Right renal cortex interstitium (tissue), 3 donors: Measurements from ENCODE around the gene FOXRED1. TPM values are rescaled to one million over a fixed set of nuclear protein-coding genes. Genes with fewer than 3 reads are reported as not detected.

Experiments
- DNase-seq, 3 donors: peaks; one replicate each; pipeline ENCODE4 v3.0.0-alpha.2; 2013; ENCODE audit warnings: low read depth in 3 of 3, low spot score in 2 of 3
- polyA plus RNA-seq, 3 donors: library from polyadenylated mRNA; unstranded; fragments of 120-200 nt; gene quantifications; one replicate each; pipeline ENCODE4 v1.2.1, GENCODE V29; 2013; ENCODE audit not compliant: insufficient read length in 3 of 3

The FOXRED1 gene
- polyA plus RNA-seq, 3 donors, result 30.1 to 33.6 (median 31.9) TPM

DNA sequence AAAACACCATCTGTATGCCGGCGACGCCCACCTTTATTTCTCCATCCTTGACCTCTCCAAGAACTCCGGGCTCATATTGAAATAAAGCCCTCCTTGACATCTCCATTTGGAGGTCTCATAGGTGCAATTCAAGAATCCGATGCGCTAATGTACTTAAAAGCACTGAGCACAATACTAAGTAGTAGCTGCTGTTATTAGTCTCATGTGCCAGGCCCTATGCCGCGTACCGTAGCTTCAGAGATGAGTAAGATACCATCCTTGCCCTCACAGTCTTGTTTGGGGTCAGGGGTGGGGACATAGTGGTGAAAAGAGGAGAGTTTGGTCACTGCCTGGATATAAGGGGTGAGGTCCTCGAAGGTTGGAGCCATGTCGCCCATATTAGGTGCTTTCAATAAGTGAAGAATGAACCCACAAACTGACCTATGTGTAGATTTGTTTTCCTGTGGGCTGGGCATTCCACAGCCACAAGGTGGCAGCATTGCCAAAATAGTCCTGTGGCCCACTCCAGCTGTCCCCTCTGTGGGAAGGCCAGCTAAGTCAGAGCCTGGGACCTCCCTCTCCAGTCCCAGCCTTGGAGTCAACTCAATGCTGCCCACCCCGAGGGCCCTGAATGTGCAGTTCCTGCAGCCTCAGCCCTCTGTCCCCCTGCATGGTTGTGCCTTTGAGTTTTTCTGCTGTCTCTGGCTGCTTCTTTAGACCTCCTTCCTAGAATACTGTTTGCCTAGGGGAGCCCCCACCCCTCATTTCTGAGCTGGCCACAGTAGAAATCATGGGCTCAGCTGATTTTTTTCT, 41.4 kb downstream of the FOXRED1 start:
- DNase-seq, result peak in 2 of 3 donors; percentile 38 to 64

DNA sequence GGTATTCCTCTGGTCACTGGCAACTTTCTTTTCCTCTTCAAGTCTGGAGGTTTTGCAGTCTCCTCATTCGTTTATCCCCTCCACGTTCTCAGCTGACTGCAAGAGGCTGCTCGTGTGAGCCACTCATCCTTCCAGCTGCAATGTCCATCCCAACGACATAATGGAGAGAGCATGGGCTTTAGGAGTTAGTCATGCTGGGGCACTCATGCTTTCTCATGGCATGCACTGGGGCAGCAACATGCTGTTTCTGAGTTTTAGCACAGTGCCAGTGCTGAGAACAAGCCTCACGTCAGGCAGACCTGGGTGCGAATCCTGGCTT, 42.0 kb downstream of the FOXRED1 start:
- DNase-seq, result no peak

DNA sequence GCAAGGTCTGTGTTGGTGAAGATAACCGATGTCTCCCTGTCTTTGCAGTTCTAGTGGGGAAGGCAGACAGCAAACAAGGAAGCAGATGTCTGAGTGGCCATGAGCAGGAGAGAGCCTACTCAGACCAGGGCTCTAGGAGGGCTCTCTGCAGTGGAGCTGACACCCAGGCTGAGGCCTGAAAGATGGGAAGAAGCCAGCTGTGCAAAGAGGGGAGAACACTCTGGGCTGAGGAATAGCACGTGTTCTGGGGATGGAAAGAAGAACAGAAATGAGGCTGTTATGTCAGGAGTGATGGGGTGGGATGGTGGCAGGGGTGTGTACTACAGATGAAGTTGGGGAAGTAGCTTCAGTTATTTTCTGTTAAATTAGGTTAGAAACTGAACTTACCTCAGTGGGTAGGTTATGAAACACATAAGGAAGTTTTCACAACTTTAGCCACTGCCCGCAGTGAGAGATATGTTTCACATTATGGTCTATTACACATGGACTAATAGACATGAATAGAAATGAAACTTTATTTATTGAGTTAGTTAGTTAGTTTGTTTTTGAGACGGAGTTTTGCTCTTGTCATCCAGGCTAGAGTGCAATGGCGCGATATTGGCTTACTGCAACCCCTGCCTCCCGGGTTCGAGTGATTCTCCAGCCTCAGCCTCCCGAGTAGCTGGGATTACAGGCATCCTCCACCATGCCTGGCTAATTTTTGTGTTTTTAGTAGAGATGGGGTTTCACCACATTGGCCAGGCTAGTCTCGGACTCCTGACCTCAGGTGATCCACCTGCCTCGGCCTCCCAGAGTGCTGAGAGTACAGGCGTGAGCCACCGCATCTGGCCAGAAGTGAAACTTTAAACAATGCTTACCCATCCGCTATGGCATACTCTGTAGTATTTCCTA, 42.7 kb downstream of the FOXRED1 start:
- no peak for DNase-seq

DNA sequence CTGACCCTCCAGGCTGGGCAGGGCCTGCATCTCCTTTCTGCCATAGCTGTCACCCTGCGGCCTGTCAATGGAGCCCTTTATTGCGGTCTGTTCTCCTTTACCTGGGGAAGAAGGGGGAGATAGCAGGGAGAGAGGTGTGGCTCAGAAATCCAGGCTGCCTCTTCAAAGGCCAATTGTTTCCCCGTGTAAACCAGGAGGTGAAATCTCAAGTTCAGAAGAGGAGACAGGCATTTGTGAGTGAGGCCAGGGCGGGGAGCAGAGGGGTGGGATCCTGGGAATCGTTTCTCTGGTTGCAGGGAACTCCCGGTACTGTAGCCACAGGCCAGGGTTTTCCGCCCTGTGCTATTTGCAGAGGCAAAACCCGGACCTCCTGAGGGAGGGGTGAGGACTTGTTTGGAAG, 44.0 kb downstream of the FOXRED1 start:
- DNase-seq, result no peak

DNA sequence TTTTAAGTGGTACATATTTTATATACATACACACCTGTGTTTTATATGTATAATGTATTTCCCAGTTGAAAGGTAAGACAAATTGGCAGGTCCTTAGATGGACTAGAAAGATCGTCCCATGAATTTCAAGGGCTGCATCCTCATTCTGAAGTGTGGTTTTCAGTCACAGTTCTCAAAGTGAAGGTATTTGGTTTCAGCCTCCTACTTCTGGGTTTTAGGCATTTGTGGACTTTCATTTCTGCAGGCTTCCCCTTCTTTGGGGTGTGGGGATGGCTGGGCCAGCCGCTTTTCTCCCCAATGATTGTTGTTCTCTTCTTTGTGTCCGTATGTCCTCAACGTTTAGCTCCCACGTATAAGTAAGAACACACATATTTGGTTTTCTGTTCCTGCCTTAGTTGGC, 44.9 kb downstream of the FOXRED1 start:
- no peak for DNase-seq

DNA sequence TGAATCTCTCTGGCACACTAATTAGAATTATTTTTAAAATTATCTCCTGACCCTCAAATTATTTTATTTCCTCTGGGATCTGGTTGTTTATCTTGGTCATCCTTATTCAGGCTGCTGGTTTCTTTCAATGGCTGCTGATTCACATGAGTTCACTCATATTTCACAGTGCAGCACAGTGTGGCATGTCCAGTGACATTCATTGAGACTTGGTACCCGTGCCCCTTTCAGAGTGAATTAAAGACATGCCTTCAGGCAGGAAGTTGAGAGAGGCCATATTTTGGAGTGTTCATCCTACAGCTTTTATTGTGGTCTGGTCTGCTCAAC, 48.4 kb downstream of the FOXRED1 start:
- DNase-seq, result no peak

DNA sequence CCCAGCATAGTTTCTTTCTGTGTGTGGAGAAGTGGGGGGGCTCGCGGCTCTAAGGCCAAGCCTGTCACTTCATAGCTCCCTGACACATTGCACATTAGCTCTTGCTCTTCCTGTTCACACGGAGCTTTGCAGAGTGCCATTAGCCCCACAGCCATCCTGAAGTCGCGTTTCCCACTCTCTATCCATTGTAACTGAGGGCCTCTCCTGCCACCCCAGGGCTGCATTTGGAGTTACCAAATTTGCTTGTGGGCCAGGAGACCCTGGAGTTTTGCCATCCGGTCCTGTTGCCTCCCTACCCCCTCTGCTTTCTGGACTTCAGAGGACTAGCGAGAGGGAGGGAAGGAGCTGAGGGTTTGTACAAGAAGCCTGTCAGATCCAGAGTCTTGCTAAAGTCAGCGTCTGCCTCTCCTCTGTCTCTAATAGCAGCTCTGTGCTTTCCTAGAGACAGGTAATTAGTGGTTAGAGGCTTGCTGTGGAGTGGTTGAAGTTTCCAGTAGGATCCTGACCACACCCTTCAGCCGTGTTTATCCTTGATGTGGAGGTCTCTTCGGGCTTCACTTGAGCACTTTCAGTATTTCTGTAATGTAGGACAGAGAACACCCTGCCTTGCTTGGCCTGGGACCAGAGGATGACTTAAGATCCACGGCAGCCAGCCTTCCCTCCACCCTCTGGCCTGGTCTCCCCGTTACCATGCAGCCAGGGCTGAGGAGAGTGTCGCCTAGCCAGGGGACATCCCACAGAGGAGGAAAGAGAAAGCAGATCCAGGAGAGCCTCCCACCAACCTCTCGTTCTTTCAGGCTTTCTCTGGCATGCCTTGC, 49.0 kb downstream of the FOXRED1 start:
- DNase-seq, result no peak

DNA sequence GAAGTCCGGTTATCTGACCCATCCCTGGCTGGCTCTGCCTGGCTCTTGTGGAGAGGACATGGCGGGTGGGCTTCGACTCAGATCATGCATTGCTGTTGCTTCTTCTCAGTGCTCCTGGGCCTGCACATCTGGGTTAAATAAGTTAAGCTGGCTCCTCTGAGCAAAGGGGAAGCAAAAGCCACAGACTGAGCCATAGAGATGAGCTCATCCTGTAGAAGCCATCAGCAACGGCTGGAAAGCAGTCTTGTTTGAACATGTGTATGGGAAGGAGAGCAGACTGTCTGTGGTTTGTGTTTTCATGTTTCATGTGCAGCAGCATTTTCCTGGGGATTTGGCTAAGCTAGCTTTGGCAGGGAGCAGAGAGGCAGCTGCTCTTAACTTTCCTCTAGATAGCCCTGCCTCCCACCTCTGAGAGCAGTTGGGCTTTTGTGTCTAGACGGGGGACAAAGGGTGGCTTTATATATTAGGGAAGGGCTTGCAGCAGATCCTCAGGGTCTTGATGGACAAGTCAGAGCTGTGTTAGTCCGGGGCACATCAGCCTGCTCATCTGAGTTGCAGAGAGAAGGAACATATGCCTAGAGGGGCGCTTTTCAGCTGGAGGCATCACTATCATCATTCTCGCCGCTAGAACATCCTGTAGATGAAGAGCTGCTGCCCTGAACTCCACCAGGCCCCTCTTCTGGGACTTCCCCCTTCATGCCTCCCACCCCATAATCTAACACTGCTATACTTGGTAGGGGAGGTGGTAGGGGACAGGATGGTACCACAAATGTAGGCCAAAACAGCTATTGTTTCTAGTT, 49.8 kb downstream of the FOXRED1 start:
- no peak for DNase-seq

DNA sequence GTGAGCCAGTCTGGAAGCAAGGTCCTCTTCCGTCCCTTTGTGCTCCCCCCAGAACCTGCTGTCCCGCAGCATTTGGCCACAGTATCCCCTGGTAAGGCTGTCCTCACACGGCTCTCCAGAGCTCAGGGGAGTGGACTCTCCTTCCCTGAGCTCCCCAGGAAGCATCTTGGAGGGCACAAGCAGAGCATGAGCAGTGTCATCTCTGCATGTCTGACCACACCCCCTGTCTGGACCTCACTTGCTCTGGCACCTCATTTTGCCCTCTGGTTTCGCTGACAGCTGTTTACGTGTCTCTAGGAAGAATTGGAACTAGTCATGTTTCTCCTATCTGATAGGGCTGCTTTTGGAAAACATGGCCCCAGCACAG, 50.4 kb downstream of the FOXRED1 start:
- DNase-seq, result no peak

DNA sequence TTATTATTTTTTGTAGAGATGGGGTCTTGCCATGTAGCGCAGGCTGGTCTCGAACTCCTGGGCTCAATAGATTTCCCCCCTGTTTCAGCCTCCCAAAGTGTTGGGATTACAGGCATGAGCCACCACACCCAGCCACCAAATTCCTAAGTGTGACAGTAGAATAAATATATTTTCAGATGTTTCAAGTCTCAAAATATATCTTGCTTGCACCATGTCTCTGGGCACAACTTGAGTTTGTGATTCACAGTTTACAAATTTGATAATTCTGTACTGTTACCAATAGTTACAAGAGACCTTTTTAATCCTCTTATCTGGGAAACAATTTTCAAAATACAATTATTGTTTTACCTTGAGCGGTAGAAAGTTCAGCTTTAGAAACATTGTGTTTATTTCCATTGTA, 54.0 kb downstream of the FOXRED1 start:
- DNase-seq, result no peak

DNA sequence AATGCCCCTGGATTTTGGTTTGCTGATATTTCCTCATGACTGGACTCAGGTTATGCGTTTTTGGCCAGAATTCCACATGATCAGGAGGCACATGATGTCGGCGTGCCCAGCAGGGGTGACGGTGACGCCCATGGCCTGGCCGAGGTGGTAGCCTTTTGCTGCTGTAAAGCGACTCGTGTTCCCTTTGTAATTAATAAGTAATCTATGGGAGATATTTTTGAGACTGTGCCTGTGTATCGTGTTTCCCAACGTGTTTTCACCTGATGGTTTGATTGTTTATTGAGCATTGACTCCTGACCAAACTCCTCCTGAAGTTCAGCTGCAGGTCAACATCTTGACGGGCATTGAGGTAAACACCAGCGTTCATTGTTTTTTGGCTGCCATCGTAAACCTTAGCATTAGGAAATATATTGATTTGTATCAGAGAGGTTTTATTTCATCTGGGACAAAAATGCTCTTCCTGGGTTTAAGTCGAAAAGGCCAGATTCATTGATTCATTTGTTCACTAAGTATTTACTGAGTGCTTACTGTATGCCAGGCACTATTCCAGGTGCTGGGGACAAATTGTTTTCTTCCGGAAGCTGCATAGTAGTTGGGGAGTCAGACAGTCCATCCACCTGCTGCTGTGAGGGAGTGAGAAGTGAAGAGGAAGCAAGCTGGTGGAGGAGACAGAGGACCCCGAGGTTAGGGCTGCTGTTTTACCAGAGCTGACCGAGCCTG, 58.5 kb downstream of the FOXRED1 start:
- no peak for DNase-seq

Other genes with a start within 250 kb of the FOXRED1 start
- 10 to 100 TPM; 21.9 to 24.2 (median 23.7) TPM for gene CDON, start 206.3 kb upstream of the FOXRED1 start, polyA plus RNA-seq
- 10 to 100 TPM; 28.4 to 29.6 (median 28.4) TPM for gene RPUSD4, start 57.5 kb upstream of the FOXRED1 start, polyA plus RNA-seq
- 10 to 100 TPM; 29.0 to 31.6 (median 30.6) TPM for gene FAM118B, start 57.4 kb upstream of the FOXRED1 start, polyA plus RNA-seq
- 10 to 100 TPM; 75.6 to 82.6 (median 79.5) TPM for gene SRPRA, start 259 bp upstream of the FOXRED1 start, polyA plus RNA-seq
- 10 to 100 TPM in 2 of 3 donors, 1 to 10 TPM in 1; 9.0 to 10.7 (median 10.1) TPM for gene TIRAP, start 13.9 kb downstream of the FOXRED1 start, polyA plus RNA-seq
- 10 to 100 TPM; 13.9 to 17.0 (median 16.0) TPM for gene DCPS, start 34.9 kb downstream of the FOXRED1 start, polyA plus RNA-seq
- 10 to 100 TPM; 17.2 to 19.2 (median 18.4) TPM for gene ST3GAL4, start 86.5 kb downstream of the FOXRED1 start, polyA plus RNA-seq